ENCODE results near the gene HIBCH. TPM values are rescaled to one million over a fixed set of nuclear protein-coding genes. Genes with fewer than 3 reads are reported as not detected.

The HIBCH gene
- total RNA-seq, 1 experiment from 2014 or later: 21.7 TPM

DNA sequence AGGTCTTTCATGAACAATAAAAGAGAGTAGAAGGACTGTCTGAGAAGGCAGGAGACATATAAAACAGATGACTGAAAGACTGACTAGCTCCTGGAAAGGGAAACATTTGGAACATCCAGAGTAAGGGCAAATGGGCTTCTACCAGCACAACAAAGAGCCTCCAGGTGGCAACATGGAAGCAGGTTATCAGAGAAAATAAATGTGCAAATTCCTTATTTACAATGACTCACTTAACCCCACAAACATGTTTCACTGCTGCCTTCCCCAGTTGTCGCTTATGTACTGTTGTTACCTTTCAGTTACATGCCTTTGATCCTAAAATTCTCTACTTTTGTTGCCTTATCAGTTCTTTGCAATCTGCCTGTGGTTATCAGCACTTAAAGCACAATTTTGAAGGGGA, 117.0 kb downstream of the HIBCH start:
- DNase-seq (ENCODE audit: low read depth, low spot score) (no peak), ATAC-seq (no peak)
- H3K9me3 ChIP-seq (ENCODE audit: control insufficient read depth, insufficient read depth, low read depth, low read length): no peaks in the 10 kb centered on the region
- POLR2A ChIA-PET: no interaction called here
- in situ Hi-C loops (cut with HindIII; ENCODE audit: low pct_unique_long_range_greater_than_20kb, low sequenced_read_pairs): no loop called here
- H3K27ac ChIP-seq (ENCODE audit: low read length): no peak overlapping the region
- BruUV-seq (replicated peaks): no TSS peak
- CTCF ChIA-PET: no interaction called here
- H3K27me3 ChIP-seq (ENCODE audit: control insufficient read depth, insufficient read depth, low read length): no peaks in the 10 kb centered on the region
- intact Hi-C loops (cut with micrococcal nuclease; ENCODE audit: unreplicated experiment): no loop called here
- H3K4me3 ChIP-seq (ENCODE audit: low read depth in 2 of 2, low read length in 2 of 2): no peak overlapping the region
- no peaks in the 10 kb centered on the region for H3K4me1 ChIP-seq (ENCODE audit: control insufficient read depth, insufficient read depth, low read length)
- TF ChIP-seq, protein P1, sequence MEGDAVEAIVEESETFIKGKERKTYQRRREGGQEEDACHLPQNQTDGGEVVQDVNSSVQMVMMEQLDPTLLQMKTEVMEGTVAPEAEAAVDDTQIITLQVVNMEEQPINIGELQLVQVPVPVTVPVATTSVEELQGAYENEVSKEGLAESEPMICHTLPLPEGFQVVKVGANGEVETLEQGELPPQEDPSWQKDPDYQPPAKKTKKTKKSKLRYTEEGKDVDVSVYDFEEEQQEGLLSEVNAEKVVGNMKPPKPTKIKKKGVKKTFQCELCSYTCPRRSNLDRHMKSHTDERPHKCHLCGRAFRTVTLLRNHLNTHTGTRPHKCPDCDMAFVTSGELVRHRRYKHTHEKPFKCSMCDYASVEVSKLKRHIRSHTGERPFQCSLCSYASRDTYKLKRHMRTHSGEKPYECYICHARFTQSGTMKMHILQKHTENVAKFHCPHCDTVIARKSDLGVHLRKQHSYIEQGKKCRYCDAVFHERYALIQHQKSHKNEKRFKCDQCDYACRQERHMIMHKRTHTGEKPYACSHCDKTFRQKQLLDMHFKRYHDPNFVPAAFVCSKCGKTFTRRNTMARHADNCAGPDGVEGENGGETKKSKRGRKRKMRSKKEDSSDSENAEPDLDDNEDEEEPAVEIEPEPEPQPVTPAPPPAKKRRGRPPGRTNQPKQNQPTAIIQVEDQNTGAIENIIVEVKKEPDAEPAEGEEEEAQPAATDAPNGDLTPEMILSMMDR (IDR thresholded peaks at IDR 0.05): no peak
- TF ChIP-seq, protein P2, sequence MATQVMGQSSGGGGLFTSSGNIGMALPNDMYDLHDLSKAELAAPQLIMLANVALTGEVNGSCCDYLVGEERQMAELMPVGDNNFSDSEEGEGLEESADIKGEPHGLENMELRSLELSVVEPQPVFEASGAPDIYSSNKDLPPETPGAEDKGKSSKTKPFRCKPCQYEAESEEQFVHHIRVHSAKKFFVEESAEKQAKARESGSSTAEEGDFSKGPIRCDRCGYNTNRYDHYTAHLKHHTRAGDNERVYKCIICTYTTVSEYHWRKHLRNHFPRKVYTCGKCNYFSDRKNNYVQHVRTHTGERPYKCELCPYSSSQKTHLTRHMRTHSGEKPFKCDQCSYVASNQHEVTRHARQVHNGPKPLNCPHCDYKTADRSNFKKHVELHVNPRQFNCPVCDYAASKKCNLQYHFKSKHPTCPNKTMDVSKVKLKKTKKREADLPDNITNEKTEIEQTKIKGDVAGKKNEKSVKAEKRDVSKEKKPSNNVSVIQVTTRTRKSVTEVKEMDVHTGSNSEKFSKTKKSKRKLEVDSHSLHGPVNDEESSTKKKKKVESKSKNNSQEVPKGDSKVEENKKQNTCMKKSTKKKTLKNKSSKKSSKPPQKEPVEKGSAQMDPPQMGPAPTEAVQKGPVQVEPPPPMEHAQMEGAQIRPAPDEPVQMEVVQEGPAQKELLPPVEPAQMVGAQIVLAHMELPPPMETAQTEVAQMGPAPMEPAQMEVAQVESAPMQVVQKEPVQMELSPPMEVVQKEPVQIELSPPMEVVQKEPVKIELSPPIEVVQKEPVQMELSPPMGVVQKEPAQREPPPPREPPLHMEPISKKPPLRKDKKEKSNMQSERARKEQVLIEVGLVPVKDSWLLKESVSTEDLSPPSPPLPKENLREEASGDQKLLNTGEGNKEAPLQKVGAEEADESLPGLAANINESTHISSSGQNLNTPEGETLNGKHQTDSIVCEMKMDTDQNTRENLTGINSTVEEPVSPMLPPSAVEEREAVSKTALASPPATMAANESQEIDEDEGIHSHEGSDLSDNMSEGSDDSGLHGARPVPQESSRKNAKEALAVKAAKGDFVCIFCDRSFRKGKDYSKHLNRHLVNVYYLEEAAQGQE (IDR thresholded peaks at IDR 0.05; ENCODE audit: insufficient read depth in 1 of 2, low read depth in 2 of 2, low read length in 1 of 2): no peak
- TF ChIP-seq POLR2AphosphoS5 (IDR thresholded peaks at IDR 0.05; ENCODE audit: low read depth, low read length): no peak
- no peak for TF ChIP-seq SIN3A (IDR thresholded peaks at IDR 0.05; ENCODE audit: borderline replicate concordance, insufficient read depth, low read depth, low read length)
- TF ChIP-seq TCF7L2 (IDR thresholded peaks at IDR 0.05; ENCODE audit: low read depth, low read length): no peak
- H3K36me3 ChIP-seq (ENCODE audit: control insufficient read depth, insufficient read depth, low read length): no peaks in the 10 kb centered on the region

DNA sequence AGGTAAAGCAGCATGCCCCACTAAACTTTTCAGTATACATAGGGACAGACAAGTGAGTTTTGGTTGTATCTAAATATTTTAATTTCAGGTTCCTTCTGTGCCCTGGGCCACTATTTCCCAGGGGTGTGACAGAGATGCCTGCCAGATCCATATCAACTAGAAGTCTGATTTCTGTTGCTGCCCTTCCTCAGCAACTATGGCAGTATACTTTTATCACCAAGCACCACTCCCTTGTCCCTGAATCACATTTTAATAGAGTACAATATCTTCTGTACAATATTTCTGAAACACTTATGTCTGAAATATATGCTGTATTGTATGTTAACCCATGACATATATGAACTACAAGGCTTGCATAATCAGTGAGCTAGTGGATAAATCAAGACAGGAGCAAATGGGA, 117.6 kb downstream of the HIBCH start:
- intact Hi-C loops (cut with micrococcal nuclease; ENCODE audit: unreplicated experiment): no loop called here
- no peak for ATAC-seq
- TF ChIP-seq POLR2AphosphoS5 (IDR thresholded peaks at IDR 0.05; ENCODE audit: low read depth, low read length) (no peak), SIN3A (IDR thresholded peaks at IDR 0.05; ENCODE audit: borderline replicate concordance, insufficient read depth, low read depth, low read length) (no peak)
- TF ChIP-seq, protein P1 (IDR thresholded peaks at IDR 0.05): no peak
- TF ChIP-seq, protein P2 (IDR thresholded peaks at IDR 0.05; ENCODE audit: insufficient read depth in 1 of 2, low read depth in 2 of 2, low read length in 1 of 2): no peak
- H3K36me3 ChIP-seq (ENCODE audit: control insufficient read depth, insufficient read depth, low read length): no peaks in the 10 kb centered on the region
- DNase-seq (ENCODE audit: low read depth, low spot score): no peak
- H3K27me3 ChIP-seq (ENCODE audit: control insufficient read depth, insufficient read depth, low read length): no peaks in the 10 kb centered on the region
- in situ Hi-C loops (cut with HindIII; ENCODE audit: low pct_unique_long_range_greater_than_20kb, low sequenced_read_pairs): no loop called here
- H3K27ac ChIP-seq (ENCODE audit: low read length): no peak overlapping the region
- no peaks in the 10 kb centered on the region for H3K4me1 ChIP-seq (ENCODE audit: control insufficient read depth, insufficient read depth, low read length)
- H3K4me3 ChIP-seq (ENCODE audit: low read depth in 2 of 2, low read length in 2 of 2): no peak overlapping the region
- POLR2A ChIA-PET: no interaction called here
- H3K9me3 ChIP-seq (ENCODE audit: control insufficient read depth, insufficient read depth, low read depth, low read length): no peaks in the 10 kb centered on the region
- BruUV-seq (replicated peaks): no TSS peak
- CTCF ChIA-PET: no interaction called here
